NCI-H2107 (cell line): ENCODE results near the gene SLC66A1.
"Not testable (repeated sequence)": the region's sequence is repeated elsewhere in the genome, so short reads cannot be mapped to it uniquely, and the experiment has no call there.

Experiments used
- DNase-seq: peaks from one replicate; lab custom pipeline; 2025; lab: John Stamatoyannopoulos, UW

Gene SLC66A1

GRCh38 chr1:19311931-19312781 lies at the start of gene SLC66A1, which contains the start of gene AKR7A2:
SLC66A1 (plus strand) TSS chr1:19312326; CDS start chr1:19317678, 5,352 bp downstream.
AKR7A2 (minus strand) TSS chr1:19312144; CDS start chr1:19312124, 20 bp downstream.
- DNase-seq = peak; percentile 90

- no peak for DNase-seq
These were observed 49.4 kb upstream of the SLC66A1 start for GRCh38 chr1:19262744-19263143.

DNA sequence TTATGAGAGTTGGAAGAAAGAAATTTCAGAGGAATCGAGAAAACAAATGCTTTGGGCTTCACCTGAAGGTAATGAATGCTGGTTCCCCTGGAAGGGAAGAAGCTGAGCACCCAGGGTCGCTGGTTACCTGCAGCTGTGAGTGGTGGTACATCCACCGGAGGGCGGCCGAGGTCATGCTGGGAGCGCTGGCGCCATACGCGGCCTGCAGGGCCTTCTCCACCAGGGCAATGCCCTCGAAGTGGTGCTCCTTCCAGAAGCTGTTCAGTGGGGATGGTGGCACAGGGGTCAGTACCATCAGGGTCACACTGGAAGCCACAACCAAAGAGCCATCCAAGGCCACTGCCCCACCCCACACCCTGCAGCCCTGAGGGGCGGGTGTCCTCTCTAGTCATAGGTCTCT lies 43.7 kb upstream of the SLC66A1 start:
- no peak for DNase-seq

DNA sequence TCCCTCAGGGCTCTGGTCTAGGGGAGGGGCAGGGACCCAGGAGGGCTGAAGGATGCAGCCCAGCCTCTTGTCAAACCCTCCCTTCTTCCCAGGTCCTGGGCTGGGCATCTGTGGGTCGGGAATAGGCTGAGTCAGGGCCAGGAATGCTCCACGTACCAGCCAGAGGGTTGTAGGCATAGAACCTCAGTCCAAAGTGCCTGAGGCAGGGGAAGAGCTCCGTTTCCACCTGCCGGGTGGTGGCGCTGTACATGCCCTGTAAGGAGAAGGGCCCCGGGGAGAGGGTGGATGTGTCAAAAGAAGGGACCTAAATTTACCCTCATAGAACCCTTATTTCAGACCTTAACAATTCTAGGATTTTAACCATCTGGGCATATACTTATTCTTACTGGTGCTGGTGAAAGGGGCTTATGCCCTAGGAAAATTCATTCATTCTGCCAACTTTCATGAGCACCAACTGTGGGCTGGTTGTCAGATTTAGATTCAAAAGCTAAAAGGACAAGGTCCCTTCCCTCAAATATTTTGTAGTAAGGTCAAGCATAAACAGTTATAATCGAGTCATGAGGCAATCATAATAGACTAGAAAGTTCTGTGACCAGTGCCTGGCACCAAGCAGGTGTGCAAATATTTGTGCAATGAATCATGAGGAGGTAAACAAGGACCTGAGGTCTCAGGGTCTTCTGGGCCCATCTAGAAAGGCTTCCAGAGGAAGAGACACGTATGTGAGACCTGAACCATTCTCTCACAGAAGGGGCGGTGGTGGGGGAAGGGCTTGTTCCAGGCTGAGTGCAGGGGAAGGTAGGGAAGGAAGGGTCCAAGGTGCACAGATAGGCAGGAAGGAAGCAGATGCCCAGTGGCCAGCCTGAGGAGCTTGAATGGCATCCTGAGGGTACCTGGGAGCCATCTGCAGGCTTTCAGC lies 42.4 kb upstream of the SLC66A1 start:
- DNase-seq = not testable (repeated sequence)

DNA sequence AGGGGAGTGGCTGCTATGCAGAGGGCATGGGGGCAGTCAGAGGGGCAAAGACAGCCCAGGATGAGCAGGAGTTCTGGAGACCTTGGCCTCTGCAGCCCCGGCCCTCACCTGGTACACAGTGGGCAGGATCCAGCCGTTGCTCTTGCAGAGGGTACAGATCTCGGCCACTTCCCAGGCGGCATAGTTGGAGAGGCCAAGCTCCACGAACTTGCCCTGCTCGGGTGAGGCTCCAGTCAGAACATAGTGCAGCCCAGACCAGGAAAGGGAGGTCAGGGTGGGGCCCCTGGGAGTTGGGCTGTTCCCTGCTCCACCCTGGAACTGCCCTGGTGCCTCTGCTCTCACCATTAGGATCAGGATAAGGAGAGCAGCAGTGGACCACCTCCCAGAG lies 41.8 kb upstream of the SLC66A1 start:
- DNase-seq = not testable (repeated sequence)

DNA sequence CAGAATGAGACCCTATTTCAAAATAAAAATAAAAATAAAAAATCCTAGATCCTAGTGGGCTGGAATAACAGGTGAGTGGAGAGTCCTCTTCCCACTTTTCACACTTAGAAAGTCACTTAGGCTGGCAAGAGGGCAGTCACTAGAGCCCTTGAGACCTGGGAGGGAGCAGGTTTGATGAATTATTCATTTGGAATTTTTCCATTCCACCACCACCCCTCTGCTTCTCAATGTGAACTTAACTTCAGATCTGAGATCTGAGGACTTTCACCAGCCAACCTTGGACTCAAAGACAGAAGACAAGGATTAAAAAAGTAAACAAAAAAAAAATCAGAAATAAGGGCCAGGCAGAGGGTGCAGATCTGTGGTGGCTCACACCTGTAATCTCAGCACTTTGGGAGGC lies 40.1 kb upstream of the SLC66A1 start:
- DNase-seq = no peak

GRCh38 chr1:19273106-19273843 lies 38.9 kb upstream of the SLC66A1 start:
- DNase-seq = no peak

DNA sequence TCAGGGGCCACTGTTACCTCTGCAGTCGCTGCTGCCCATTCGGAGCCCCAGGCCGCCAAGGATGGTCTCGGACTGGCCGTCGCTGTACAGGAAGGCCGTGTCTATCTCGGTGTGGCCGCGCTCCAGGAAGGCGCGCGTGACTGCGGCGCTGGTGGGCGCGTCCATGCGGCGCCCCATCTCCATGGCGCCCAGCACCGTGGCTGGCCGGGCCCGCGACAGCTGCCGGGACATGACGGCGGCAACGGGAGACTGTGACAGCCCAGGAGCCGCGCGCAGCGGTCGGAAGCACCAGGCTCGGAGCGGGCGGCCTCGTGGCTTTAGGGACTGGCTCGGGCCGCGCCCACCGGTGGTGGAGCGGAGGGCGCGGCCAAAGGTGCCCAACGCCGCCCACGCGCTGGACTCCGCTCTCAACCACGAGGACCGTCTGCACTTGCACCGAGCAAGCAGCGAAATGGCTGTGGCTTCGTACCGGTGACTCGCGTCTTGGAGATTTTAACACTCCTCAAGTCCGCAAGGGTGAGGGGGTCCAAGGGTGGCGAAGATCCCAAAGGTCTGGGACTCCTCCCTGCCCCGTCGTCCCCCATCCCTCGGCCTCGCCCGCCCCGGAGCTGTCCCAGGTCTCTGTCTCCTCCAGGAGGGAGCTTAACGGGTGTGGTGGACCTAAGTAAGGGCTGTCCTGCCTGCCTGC lies 38.1 kb upstream of the SLC66A1 start:
- DNase-seq = not testable (repeated sequence)

DNA sequence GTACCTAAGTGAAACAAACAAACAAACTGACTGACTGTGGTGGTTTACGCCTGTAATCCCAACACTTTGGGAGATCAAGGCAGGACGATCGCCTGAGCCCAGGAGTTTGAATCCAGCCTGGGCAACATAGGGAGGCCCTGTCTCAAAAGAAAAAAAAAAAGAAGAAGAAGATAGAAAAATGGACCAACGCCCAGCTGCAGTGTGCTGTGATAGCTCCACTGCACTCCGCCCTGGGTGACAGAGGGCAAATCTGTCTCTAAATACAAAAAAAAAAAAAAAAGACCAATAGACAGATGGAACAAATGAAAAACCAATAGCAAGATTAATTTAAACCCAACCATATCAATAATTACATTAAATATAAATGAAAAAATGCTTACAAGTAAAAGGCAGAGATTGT lies 37.5 kb upstream of the SLC66A1 start:
- DNase-seq = no peak

DNA sequence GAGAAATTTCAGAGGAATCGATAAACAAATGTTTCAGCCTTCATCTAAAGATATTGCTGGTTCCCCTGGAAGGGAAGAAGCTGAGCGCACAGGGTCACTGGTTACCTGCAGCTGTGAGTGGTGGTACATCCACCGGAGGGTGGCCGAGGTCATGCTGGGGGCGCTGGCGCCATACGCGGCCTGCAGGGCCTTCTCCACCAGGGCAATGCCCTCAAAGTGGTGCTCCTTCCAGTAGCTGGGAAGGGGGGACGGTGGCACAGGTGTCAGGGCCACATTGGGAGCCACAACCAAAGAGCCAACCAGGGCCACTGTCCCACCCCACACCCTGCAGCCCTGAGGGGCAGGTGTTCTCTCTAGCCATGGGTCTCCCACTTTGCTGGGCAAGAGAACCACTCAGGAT lies 28.2 kb upstream of the SLC66A1 start:
- DNase-seq = no peak

GRCh38 chr1:19284881-19285280 lies 27.2 kb upstream of the SLC66A1 start:
- no peak for DNase-seq

- not testable (repeated sequence) for DNase-seq
These were observed 26.8 kb upstream of the SLC66A1 start for GRCh38 chr1:19285366-19285765.

GRCh38 chr1:19285807-19286206 lies 26.3 kb upstream of the SLC66A1 start:
- not testable (repeated sequence) for DNase-seq

- DNase-seq = no peak
These were observed 24.5 kb upstream of the SLC66A1 start for GRCh38 chr1:19287436-19288185.

DNA sequence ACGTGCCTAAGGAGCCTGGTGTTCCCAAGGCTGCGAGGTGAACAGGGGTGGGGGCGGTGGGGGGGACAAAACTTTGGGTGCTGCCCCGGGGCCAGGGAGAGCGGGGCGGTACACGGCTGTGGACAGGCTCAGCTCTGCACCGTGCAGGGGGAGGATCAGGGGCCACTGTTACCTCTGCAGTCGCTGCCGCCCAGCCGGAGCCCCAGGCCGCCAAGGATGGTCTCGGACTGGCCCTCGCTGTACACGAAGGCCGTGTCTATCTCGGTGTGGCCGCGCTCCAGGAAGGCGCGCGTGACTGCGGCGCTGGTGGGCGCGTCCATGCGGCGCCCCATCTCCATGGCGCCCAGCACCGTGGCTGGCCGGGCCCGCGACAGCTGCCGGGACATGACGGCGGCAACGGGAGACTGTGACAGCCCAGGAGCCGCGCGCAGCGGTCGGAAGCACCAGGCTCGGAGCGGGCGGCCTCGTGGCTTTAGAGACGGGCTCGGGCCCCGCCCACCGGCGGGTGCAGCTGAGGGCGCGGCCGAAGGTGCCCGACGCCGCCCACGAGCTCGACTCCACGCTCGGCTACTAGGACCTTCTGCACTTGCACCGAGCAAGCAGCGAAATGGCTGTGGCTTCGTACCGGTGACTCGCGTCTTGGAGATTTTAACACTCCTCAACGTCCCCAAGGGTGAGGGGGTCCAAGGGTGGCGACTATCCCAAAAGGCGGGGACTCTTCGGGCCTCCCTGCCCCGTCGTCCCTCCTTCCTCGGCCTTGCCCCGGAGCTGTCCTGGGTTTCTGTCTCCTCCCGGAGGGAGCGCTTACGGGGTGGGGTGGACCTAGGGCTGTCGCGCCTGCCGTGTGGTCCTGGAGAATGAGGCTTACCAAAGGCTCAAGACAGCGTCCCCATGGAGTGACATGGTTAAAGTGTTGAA lies 23.5 kb upstream of the SLC66A1 start, which contains the start of gene AKR7A3:
TSS of gene AKR7A3 (minus strand) at position 447 of the 918 bp plus-strand sequence. CDS start at position 386, 61 bp downstream.
- DNase-seq = not testable (repeated sequence)

- DNase-seq = no peak
These were observed 22.9 kb upstream of the SLC66A1 start for GRCh38 chr1:19289244-19289643.

DNA sequence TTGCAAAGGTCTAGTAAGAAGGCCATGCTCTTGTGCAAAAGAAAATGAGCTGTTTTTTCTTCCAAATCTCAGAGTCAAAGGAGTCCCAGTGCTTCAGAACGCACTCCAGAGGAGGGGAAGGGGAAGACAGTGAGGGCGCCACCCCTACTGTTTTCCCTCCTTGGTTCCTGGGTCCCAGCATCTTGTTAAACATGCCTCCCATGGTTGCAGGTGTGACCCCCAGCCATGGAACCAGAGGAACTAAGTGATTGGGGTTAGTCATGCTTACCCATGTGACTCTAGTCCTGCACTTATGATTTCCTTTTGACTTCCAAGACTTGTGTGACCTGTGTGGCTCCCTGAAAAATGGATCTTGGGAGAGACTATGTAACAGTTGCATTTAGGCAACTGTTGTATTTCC lies 17.5 kb upstream of the SLC66A1 start:
- DNase-seq = no peak

DNA sequence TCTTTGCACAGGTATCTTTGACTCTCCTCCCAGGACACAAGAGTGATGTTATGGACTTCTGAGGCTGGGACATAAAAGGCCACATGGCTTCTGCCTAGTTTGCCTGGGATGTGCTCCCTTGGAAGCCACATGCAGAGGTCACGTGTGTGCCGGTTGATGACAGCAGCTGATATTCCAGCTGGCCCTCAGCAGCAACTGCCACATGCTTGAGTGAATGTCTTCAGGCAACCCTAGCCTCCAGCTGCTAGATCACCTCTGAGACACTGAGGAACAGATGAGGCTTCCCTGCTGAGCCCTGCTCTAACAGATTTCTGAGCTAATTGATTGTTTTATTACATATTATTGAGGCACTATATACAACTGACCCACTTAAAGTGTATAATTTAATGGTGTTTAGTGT lies 11.9 kb upstream of the SLC66A1 start:
- no peak for DNase-seq

DNA sequence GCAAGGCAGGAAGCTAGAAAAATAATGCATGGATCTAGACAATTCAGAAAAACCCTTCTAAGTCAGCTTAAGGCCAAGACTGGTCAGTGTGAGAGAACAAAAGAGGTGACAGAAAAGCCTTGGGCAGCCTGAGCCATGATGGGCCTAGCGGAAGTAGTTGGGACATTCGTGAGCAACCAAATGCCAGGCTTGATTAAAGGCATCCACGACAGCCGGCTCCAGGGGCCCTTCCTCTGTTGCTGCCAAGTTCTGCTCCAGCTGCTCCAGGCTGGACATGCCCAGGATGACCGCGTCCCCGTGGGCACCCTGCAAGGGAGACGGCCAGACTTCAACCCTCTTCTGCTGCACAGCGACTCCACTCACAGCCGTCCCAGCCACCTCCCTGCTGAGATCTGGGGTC lies 8.0 kb upstream of the SLC66A1 start:
- DNase-seq = not testable (repeated sequence)
